Measurements from ENCODE around the gene YDJC.
A peak's percentile ranks its signal among the peaks of the same experiment; 100 is the strongest.

Gene YDJC

DNA sequence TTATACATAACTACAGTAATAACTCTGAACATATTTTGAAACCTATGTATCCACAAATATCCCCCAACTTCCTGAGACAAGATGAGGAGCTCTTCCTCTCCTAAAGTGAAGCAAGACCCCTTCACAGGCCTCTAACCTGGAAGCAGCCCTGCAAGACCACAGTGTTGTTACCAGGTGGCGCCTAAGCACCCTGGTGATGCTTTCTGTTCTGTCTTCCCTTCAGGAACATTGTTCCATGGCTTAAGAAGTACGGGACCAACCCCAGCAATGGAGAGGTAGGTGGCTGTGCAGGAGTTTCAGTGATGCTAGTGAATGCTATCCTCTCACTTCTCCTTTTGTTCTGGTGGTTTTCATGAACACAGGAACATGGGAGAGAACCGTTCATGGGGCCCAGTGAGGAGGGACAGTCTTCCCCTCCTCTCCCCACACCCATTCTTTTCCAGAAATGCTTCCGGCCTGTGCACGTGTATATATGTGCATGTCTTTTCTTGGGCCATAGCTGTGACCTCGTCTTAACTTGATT is 42.3 kb upstream of the YDJC start:
- peak; percentile 24 for DNase-seq (ENCODE audit: low spot score)
- TF ChIP-seq, protein P1, sequence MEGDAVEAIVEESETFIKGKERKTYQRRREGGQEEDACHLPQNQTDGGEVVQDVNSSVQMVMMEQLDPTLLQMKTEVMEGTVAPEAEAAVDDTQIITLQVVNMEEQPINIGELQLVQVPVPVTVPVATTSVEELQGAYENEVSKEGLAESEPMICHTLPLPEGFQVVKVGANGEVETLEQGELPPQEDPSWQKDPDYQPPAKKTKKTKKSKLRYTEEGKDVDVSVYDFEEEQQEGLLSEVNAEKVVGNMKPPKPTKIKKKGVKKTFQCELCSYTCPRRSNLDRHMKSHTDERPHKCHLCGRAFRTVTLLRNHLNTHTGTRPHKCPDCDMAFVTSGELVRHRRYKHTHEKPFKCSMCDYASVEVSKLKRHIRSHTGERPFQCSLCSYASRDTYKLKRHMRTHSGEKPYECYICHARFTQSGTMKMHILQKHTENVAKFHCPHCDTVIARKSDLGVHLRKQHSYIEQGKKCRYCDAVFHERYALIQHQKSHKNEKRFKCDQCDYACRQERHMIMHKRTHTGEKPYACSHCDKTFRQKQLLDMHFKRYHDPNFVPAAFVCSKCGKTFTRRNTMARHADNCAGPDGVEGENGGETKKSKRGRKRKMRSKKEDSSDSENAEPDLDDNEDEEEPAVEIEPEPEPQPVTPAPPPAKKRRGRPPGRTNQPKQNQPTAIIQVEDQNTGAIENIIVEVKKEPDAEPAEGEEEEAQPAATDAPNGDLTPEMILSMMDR (IDR thresholded peaks at IDR 0.05; ENCODE audit: extremely low read depth, missing control alignments): no peak

DNA sequence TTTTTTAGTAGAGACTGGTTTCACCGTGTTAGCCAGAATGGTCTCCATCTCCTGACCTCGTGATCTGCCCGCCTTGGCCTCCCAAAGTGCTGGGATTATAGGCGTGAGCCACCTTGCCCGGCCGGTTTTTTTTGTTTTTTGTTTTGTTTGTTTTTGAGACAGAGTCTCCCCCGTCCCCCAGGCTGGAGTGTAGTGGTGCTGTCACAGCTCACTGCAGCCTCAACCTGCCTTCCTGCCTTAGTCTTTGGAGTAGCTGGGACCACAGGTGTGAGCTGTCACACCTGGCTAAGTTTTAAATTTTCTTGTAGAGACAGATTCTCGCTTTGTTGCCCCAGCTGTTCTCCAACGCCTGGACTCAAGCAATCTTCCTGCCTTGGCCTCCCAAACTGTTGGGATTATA is 39.2 kb upstream of the YDJC start:
- TF ChIP-seq, protein P1 (IDR thresholded peaks at IDR 0.05; ENCODE audit: extremely low read depth, missing control alignments): no peak
- DNase-seq (ENCODE audit: low spot score): no peak

DNA sequence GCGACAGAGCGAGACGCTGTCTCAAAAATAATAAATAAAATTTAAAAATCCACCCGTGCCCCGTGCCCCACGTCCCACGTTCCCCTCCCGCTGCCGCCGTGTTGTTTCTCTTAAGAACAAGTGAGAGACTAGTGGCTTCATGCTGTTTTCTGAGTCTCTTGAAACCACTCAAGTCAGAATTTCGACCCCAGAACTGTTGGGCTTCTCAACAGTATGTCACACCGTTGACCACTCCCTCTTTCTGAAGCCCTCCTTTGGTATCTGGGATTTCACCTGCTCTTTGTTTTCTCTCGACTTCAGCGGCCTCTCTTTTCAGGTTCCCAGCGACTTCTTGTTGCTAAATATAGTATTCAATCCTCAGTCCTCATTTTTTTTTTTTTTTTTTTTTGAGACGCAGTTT is 37.0 kb upstream of the YDJC start:
- TF ChIP-seq, protein P1 (IDR thresholded peaks at IDR 0.05; ENCODE audit: extremely low read depth, missing control alignments): no peak
- DNase-seq (ENCODE audit: low spot score): no peak

DNA sequence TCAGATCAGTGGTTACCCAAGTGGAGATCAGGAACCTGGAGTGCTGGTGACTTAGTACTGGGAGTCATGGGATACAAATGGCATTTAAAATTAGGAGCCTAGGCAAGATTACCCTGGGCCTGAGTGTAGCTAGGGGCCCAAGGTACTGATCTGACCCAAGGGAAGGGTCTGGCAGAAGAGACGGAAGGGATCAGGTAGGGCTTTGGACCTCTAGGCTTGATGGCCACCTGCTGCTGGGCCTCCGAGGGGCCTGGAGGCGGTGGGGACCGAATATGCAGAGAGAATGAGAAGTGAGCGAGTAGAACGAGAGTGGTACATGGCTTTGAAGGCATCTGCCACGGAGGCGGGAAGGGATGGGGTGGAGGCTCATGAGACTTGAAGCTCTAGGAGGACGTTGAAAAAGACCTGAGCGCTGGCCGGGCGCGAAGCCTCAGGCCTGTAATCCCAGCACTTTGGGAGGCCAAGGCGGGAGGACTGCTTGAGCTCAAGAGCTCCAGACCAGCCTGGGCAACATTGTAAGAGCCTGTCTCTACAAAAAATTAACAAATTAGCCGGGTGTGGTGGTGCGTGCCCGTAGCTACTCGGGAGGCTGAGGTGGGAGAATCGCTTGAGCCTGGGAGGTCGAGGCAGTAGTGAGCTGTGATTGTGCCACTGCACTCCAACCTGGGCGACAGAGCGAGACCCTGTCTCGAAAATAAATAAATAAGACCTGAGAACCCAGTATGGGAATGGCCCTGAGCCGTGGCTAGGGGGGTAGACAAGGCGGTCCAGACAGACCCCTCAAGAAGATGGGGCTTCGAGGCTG is 35.4 kb upstream of the YDJC start:
- TF ChIP-seq, protein P1 (IDR thresholded peaks at IDR 0.05; ENCODE audit: extremely low read depth, missing control alignments): no peak

DNA sequence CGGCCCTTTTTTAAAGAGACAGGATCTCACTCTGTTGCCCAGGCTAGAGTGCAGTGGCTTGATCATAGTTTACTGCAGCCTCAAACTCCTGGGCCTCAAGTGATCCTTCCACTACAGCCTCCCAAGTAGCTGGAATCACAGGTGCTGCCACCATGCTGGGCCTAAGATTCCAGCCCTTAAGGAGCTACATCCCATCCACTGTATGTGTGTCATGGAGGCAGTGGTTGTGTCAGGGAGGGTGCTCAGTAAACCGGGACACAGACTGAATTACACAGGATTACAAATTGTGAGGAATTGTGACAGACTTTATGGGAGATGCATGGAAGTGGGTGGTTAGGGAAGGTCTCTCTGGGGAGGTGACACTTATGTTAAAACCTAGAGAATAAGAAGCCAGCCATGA is 33.9 kb upstream of the YDJC start:
- TF ChIP-seq, protein P1 (IDR thresholded peaks at IDR 0.05; ENCODE audit: extremely low read depth, missing control alignments): no peak
- DNase-seq (ENCODE audit: low spot score): no peak

More for the DNA sequence above, 35.4 kb upstream of the YDJC start:
- DNase-seq (ENCODE audit: low spot score): no peak

DNA sequence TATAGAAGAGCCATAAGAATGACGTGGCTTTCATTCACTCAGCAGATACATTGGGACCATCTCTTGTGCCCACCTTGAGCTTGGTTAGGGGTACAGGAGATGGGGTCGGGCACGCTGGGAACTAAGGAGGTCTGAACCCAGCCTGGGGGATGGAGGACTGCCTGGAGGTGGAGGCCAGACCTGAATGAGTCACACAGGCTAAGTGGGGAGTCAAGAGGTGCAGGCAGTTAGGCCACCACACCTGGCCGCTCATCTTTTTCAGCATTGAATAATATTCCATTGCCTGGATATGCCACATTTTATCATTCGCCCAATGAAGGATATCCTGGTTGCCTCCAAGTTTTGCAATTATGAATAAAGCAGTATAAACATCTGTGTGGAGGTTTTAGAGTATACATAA is 32.2 kb upstream of the YDJC start:
- no peak for DNase-seq (ENCODE audit: low spot score)

DNA sequence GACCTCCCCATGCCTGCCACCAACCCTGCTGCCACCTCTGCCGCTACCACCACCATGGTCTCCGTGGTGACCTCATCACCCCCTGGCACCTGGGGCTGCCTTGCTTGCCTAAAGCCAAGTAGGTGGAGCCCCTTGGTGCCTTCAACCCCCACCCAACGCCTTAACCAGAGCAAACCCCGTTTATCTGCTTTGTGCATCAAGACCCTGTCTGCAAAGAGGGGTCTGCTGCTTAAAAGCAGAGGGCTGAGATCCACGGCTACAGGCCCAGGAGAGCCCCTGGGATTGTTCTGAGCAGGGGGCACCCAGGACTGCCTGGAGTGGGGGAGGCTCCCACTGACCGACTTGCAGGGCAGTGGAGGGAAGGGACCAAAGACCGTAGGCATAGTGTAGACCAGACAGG is 31.1 kb upstream of the YDJC start:
- TF ChIP-seq, protein P1 (IDR thresholded peaks at IDR 0.05; ENCODE audit: extremely low read depth, missing control alignments): no peak
- no peak for DNase-seq (ENCODE audit: low spot score)

More for the DNA sequence above, 32.2 kb upstream of the YDJC start:
- TF ChIP-seq, protein P1 (IDR thresholded peaks at IDR 0.05; ENCODE audit: extremely low read depth, missing control alignments): no peak

All from GM20000 (cell line).